Neural cell (in vitro differentiated cells): ENCODE data around the gene SF3B3.

Experiments used
- EP300 ChIP-seq: fragments of 450-650 bp; conservative IDR thresholded peaks from 2 replicates; pipeline ENCODE4 v1.6.1; 2014; ENCODE audit warnings: antibody characterized with exemption, mild to moderate bottlenecking, moderate library complexity; ENCODE audit not compliant: poor library complexity, severe bottlenecking
- EZH2 ChIP-seq: fragments of 200-600, 300-800 bp; shearing (Covaris generic), sonication (generic); IDR thresholded peaks from 2 replicates; pipeline ENCODE4 v1.6.1; 2014; ENCODE audit warnings: antibody characterized with exemption, low read length, borderline replicate concordance, mild to moderate bottlenecking; ENCODE audit not compliant: insufficient read depth, poor library complexity, severe bottlenecking
- MXI1 ChIP-seq: fragments of 450-650 bp; conservative IDR thresholded peaks from 2 replicates; pipeline ENCODE4 v1.6.1; 2014; ENCODE audit warnings: antibody characterized with exemption, mild to moderate bottlenecking; ENCODE audit not compliant: poor library complexity, severe bottlenecking
- POLR2AphosphoS5 ChIP-seq: IDR thresholded peaks from 2 replicates; pipeline ENCODE4 v1.6.1; 2012
- RAD21 ChIP-seq: fragments of 450-650 bp; conservative IDR thresholded peaks from 2 replicates; pipeline ENCODE4 v1.6.1; 2014; ENCODE audit warnings: antibody characterized with exemption, mild to moderate bottlenecking, moderate library complexity
- SMC3 ChIP-seq: fragments of 450-650 bp; conservative IDR thresholded peaks from 2 replicates; pipeline ENCODE4 v1.6.1; 2014; ENCODE audit warnings: antibody characterized with exemption, mild to moderate bottlenecking, moderate library complexity; ENCODE audit not compliant: poor library complexity
- TAF1 ChIP-seq: IDR thresholded peaks from 2 replicates; pipeline ENCODE4 v1.6.1; 2012; ENCODE audit warnings: low read depth
- TF ChIP-seq, protein P1 (sequence below): IDR thresholded peaks from 2 replicates; pipeline ENCODE4 v1.6.1; 2012; ENCODE audit warnings: borderline replicate concordance
- TF ChIP-seq, protein P2 (sequence below): fragments of 450-650 bp; IDR thresholded peaks from 2 replicates; pipeline ENCODE4 v1.5.1; 2014; ENCODE audit warnings: antibody characterized with exemption, mild to moderate bottlenecking, moderate library complexity; ENCODE audit not compliant: poor library complexity, severe bottlenecking

DNA sequence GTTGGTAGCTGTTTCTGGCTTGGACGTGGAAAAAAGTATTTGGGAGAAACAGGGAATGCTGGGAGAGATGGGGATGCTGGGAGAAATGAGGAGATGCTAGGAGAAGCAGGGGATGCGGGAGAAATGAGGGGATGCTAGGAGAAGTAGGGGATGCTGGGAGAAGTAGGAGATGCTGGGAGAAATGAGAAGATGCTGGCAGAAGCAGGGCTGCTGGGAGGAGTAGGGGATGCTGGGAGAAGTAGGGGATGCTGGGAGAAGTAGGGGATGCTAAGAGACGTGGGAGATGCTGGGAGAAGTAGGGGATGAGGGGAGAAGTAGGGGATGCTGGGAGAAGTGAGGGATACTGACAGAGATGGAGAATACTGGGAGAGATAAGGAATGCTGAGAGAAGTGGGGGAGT, 77.1 kb downstream of the SF3B3 start:
- TF ChIP-seq TAF1 = no peak
- TF ChIP-seq EP300 = no peak
- TF ChIP-seq, protein P1, sequence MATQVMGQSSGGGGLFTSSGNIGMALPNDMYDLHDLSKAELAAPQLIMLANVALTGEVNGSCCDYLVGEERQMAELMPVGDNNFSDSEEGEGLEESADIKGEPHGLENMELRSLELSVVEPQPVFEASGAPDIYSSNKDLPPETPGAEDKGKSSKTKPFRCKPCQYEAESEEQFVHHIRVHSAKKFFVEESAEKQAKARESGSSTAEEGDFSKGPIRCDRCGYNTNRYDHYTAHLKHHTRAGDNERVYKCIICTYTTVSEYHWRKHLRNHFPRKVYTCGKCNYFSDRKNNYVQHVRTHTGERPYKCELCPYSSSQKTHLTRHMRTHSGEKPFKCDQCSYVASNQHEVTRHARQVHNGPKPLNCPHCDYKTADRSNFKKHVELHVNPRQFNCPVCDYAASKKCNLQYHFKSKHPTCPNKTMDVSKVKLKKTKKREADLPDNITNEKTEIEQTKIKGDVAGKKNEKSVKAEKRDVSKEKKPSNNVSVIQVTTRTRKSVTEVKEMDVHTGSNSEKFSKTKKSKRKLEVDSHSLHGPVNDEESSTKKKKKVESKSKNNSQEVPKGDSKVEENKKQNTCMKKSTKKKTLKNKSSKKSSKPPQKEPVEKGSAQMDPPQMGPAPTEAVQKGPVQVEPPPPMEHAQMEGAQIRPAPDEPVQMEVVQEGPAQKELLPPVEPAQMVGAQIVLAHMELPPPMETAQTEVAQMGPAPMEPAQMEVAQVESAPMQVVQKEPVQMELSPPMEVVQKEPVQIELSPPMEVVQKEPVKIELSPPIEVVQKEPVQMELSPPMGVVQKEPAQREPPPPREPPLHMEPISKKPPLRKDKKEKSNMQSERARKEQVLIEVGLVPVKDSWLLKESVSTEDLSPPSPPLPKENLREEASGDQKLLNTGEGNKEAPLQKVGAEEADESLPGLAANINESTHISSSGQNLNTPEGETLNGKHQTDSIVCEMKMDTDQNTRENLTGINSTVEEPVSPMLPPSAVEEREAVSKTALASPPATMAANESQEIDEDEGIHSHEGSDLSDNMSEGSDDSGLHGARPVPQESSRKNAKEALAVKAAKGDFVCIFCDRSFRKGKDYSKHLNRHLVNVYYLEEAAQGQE = no peak
- TF ChIP-seq, protein P2, sequence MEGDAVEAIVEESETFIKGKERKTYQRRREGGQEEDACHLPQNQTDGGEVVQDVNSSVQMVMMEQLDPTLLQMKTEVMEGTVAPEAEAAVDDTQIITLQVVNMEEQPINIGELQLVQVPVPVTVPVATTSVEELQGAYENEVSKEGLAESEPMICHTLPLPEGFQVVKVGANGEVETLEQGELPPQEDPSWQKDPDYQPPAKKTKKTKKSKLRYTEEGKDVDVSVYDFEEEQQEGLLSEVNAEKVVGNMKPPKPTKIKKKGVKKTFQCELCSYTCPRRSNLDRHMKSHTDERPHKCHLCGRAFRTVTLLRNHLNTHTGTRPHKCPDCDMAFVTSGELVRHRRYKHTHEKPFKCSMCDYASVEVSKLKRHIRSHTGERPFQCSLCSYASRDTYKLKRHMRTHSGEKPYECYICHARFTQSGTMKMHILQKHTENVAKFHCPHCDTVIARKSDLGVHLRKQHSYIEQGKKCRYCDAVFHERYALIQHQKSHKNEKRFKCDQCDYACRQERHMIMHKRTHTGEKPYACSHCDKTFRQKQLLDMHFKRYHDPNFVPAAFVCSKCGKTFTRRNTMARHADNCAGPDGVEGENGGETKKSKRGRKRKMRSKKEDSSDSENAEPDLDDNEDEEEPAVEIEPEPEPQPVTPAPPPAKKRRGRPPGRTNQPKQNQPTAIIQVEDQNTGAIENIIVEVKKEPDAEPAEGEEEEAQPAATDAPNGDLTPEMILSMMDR = no peak
- no peak for TF ChIP-seq EZH2
- TF ChIP-seq SMC3 = no peak
- TF ChIP-seq POLR2AphosphoS5 = no peak
- no peak for TF ChIP-seq MXI1
- no peak for TF ChIP-seq RAD21
